IgD-negative memory B cell (primary cell): ENCODE measurements around the gene FXYD6. TPM values are rescaled to one million over a fixed set of nuclear protein-coding genes. Genes with fewer than 3 reads are reported as not detected.

Source experiments
- H3K27ac Mint-ChIP-seq, 3 donors: one replicate each; pipeline ENCODE4 v1.8.0; 2020 to 2022; ENCODE audit warnings: mild to moderate bottlenecking in 3 of 3, mixed read lengths in 3 of 3, moderate library complexity in 1 of 3
- H3K27me3 Mint-ChIP-seq: one replicate; pipeline ENCODE4 v1.8.0; 2021; ENCODE audit warnings: mixed read lengths
- H3K36me3 Mint-ChIP-seq: one replicate; pipeline ENCODE4 v1.8.0; 2020; ENCODE audit warnings: mild to moderate bottlenecking, mixed read lengths
- H3K4me1 Mint-ChIP-seq, 3 donors: one replicate each; pipeline ENCODE4 v1.8.0; 2020 to 2022; ENCODE audit warnings: mixed read lengths in 3 of 3, mild to moderate bottlenecking in 1 of 3
- H3K4me3 Mint-ChIP-seq, 4 donors: one replicate each; pipeline ENCODE4 v1.8.0; 2020 to 2022; ENCODE audit warnings: mild to moderate bottlenecking in 4 of 4, mixed read lengths in 4 of 4, moderate library complexity in 3 of 4
- H3K9me3 Mint-ChIP-seq, 3 donors: one replicate each; pipeline ENCODE4 v1.8.0; 2020 to 2021; ENCODE audit warnings: mixed read lengths in 3 of 3, mild to moderate bottlenecking in 1 of 3
- polyA plus RNA-seq: library from polyadenylated mRNA; unstranded; fragments of 300-500 nt; fragmentation: Illumina TruSeq; gene quantifications from one replicate; pipeline ENCODE4 v1.2.3, GENCODE V29; 2021

FXYD6 gene
- polyA plus RNA-seq, 1 donor from 2014 or later: not detected

DNA sequence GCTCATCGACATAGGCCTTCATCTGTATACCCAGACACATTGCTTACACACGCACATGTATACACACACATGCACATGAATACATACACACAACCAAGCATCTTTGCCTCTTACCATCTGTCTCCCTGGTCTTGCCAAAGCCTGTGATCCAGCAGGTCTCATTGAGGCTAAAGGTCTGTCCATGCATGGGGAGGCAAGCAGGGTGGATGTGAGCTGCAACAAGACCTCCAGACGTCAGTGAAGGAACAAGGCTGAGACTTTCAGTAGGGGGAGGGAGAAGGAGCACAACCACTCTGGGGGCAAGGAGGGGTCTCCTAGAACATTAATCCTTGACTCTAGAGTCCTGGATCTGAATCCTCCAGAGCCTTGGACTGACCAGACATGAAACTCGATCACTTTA lies 29.1 kb upstream of the FXYD6 start:
- H3K27ac Mint-ChIP-seq: no peak overlapping the region
- peaks cover 2% of the 10 kb centered on the region for H3K36me3 Mint-ChIP-seq
- H3K4me3 Mint-ChIP-seq: no peak overlapping the region
- H3K27me3 Mint-ChIP-seq: no peaks in the 10 kb centered on the region
- H3K9me3 Mint-ChIP-seq: no peaks in the 10 kb centered on the region
- peaks cover 0 to 3% (median 2%) of the 10 kb centered on the region in 3 donors for H3K4me1 Mint-ChIP-seq

DNA sequence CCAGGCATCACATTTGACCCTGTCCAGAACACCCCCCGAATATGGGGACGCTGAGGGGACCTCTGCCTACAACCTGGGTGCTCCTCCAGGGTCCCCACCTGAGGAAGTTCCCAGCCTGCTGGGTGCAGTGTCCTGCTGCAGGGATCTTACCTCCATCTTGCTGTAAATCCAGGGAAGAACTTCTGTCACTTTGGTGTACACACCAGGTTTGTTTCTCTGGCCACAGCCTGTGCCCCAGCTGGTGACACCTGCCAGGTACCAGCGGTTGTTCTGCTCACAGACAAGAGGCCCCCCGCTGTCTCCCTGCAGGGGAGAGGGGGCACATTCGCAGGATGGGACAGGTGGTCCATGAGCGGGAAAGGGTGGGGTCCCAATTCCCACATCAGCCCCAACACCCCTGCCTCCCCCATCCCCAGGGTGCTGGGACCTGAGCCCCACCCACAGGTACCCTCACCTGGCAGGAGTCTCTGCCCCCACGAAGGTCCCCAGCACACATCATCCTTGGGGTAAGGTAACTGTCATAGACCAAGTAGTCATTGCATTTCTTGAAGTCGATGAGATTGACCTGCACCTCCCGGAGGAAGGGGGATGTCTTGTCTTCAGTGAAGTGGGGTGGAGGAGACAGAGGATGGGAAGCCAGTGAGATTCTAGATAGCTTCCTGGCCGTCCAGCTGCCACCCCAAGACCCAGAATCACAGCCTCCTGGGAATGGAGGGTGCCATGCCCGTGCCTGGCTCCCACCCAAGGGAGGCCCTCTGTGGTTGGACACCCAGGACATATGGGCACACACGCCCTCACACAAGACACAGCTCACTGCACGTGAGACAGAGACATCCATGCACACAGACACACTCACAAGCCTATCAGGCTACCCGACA lies 27.3 kb upstream of the FXYD6 start:
- H3K27ac Mint-ChIP-seq: no peak overlapping the region
- no peaks in the 10 kb centered on the region for H3K9me3 Mint-ChIP-seq
- H3K4me3 Mint-ChIP-seq: no peak overlapping the region
- H3K27me3 Mint-ChIP-seq: no peaks in the 10 kb centered on the region
- H3K4me1 Mint-ChIP-seq: peaks cover 0 to 15% (median 14%) of the 10 kb centered on the region in 3 donors
- peaks cover 2% of the 10 kb centered on the region for H3K36me3 Mint-ChIP-seq

DNA sequence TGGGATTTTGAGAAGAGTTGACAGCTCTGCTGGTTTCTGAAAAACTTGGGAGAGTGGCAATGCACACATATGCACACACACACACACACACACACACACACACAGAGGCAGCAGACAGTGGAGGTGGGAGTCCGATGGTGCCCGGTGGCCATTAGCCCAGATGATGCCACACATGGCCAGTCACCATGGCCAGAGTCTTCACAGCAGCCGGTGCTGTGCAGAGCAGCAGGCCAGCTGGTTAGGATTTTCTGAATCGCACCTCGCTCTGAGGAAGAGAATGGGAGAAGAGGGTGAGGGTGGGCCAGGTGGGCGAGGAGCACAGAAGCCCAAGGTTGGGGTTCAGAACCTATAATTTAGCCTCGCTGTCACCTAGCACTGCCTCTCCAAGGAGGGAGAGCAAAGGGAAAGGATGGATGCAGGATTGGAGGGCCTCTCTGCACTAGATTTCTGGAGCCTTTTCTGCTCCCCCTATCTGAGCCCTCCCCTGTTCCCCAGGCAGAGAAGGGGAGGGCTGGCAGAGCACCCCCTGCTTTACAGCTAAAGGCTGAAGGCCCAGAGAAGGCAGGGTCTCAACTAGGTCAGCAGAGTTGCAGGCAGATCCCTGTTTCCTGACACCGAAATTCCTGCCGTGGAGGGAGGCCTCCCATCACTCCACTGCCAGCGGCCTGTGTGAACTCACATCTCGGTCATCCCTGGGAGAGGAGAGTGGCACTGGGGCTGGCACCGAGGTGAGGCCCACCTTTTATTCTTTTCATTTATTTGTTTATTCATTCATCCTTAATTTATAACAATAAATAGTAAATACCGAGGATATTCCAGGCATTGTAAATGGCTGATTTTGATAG lies 25.8 kb upstream of the FXYD6 start:
- H3K36me3 Mint-ChIP-seq: peaks cover 2% of the 10 kb centered on the region
- no peaks in the 10 kb centered on the region for H3K9me3 Mint-ChIP-seq
- no peaks in the 10 kb centered on the region for H3K27me3 Mint-ChIP-seq
- H3K4me3 Mint-ChIP-seq: no peak overlapping the region
- peaks cover 0 to 15% (median 14%) of the 10 kb centered on the region in 3 donors for H3K4me1 Mint-ChIP-seq
- no peak overlapping the region for H3K27ac Mint-ChIP-seq

DNA sequence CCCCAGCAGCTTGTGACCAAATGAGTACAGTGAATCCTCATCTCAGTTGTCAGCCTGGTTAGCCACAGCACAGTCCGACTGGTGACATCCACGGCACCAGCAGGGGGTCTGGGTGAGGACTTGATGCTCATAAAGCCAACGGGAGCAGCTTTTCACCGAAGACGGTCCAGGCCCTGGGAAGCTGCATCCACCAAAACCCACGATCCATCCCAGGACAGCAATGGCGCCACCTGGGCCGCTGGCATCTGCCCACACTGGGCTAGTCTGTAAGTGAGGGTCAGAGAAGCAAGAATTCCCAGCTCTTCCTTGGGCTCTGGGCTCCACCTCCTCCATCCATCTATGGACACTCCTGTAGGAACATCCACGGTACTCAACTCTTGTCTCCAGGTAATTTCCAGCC lies 25.1 kb upstream of the FXYD6 start:
- no peaks in the 10 kb centered on the region for H3K9me3 Mint-ChIP-seq
- peaks cover 0 to 15% (median 14%) of the 10 kb centered on the region in 3 donors for H3K4me1 Mint-ChIP-seq
- H3K27me3 Mint-ChIP-seq: no peaks in the 10 kb centered on the region
- H3K27ac Mint-ChIP-seq: no peak overlapping the region
- no peak overlapping the region for H3K4me3 Mint-ChIP-seq
- H3K36me3 Mint-ChIP-seq: peaks cover 2% of the 10 kb centered on the region

DNA sequence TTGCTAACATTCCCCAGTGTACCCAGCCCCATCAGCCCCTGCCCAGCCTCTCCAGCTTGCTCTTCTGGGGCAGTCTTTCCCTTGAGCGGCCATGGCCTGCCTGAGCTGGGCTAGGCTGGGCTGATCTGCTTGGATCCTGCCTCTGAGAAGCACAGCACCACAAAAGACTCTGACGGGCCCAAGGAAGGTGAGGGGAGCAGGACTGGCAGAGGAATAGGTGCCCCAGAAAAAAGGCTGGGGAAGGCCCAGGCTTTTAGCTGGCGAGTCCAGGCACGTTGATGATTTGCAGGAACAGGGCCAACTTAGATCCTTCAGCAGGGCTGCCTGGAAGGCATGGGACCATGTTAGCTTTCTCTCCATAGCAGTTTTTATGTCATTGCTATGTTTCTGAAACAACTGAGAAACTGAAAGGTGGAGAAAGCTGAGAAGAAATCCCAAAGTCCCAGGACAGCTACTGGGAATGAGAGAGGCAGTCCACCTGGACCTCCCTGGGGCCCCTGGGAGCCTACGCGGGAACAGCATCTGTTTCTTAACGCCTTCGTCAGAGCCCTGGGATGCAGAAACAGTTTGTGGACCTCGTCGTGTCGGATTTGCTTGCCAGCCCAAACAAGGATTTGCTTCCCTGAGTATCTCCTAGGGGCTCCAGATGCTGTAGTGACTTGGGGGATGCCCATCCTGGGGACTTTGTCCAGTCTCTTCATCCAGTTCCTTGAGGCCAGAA lies 24.4 kb upstream of the FXYD6 start:
- Mint-ChIP-seq H3K27ac (peak overlapping the region; percentile 11 to 39 (median 32)), H3K9me3 (no peaks in the 10 kb centered on the region)

DNA sequence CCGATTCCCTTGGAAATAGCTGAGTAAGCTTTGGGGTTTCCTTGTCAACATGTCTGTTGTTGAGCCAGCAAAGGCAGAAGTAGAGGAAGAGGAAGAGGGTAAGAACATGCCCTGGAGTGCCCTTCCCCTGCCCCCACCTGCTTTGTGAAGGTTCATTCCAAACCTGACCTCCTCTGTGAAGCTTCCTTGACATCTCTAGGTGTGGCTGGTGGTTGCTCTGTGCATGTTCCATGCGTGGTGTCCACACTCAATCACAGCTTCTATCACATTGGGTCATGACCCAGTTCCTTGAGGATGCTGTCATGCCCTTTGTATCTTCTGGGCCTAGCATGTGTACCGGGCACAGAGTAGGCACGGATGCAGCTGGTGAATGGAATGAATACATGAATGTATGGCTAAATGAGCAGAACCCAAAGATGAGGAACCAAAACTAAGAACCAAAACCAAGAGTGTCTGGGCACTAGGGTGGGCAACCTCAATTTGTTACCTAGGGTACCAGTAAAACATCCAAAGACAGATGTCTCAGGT lies 23.7 kb upstream of the FXYD6 start:
- Mint-ChIP-seq H3K27me3 (no peaks in the 10 kb centered on the region), H3K9me3 (no peaks in the 10 kb centered on the region), H3K4me1 (peaks cover 0 to 15% (median 14%) of the 10 kb centered on the region in 3 donors), H3K27ac (peak overlapping the region; percentile 11 to 71 (median 32)), H3K36me3 (peaks cover 2% of the 10 kb centered on the region), H3K4me3 (peak overlapping the region in 1 of 4 donors; percentile 77)

More for the DNA sequence above, 24.4 kb upstream of the FXYD6 start:
- no peaks in the 10 kb centered on the region for H3K27me3 Mint-ChIP-seq
- H3K36me3 Mint-ChIP-seq: peaks cover 2% of the 10 kb centered on the region
- H3K4me3 Mint-ChIP-seq: no peak overlapping the region
- peaks cover 0 to 15% (median 14%) of the 10 kb centered on the region in 3 donors for H3K4me1 Mint-ChIP-seq

DNA sequence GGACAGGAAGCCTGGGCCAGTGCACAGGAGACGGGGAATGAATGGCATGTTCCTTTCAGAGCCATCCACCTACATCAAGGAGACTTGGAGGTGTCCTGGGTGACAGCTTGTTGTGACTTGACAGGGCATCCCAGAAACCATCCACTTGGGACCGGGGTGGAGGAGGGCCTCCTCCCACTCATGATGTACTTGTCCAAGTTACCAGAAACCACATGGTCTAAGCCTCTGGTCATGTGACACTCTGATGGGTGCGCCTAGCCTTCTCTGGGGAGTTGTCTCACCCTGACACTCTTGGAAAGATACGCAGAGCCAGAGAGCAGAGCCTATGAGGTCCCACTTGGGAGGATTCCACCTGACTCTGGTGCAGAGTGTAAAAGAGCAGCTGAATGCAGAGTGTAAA lies 21.6 kb upstream of the FXYD6 start:
- Mint-ChIP-seq H3K27ac (no peak overlapping the region), H3K4me3 (no peak overlapping the region), H3K4me1 (peaks cover 0 to 15% (median 14%) of the 10 kb centered on the region in 3 donors), H3K9me3 (peaks cover 0 to 1% (median 0%) of the 10 kb centered on the region in 3 donors), H3K27me3 (peaks cover 5% of the 10 kb centered on the region), H3K36me3 (peaks cover 4% of the 10 kb centered on the region)

DNA sequence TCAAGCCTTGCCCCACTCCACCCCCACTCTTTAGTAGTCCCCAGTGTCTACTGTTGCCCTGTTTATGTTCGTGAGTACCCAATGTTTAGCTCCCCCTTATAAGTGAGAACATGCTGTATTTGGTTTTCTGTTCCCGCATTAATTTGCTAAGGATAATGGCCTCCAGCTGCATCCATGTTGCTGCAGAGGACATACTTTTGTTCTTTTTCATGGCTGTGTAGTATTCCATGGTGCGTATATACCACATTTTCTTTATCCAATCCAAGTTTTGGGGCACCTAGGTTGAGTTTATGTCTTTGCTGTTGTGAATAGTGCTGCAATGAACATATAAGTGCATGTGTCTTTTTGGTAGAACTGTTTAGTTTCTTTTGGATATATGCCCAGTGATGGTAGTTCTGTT lies 16.2 kb upstream of the FXYD6 start:
- peaks cover 7 to 10% (median 9%) of the 10 kb centered on the region in 3 donors for H3K9me3 Mint-ChIP-seq
- no peak overlapping the region for H3K4me3 Mint-ChIP-seq
- peaks cover 3% of the 10 kb centered on the region for H3K36me3 Mint-ChIP-seq
- peaks cover 13% of the 10 kb centered on the region for H3K27me3 Mint-ChIP-seq
- no peak overlapping the region for H3K27ac Mint-ChIP-seq
- H3K4me1 Mint-ChIP-seq: peaks cover 0 to 5% (median 0%) of the 10 kb centered on the region in 3 donors

DNA sequence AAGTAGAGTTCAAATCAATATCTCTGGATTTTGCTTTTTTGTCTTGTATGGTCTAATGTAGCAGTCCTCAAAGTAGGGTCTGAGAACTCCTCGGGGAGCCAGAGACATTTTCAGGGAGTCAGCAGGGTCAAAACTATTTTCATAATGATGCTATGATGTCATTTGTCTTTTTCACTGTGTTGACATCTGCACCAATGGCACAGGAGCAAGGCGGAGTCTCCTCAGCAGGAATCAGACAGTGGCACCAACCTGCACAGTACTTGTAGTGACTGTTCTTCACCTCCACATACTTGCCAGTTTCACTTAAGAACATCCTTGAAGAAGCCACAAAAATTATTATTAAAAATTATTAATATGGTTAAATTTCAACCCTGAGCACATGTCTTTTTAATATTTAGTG lies 14.9 kb upstream of the FXYD6 start:
- Mint-ChIP-seq H3K9me3 (peaks cover 7 to 10% (median 9%) of the 10 kb centered on the region in 3 donors), H3K27ac (no peak overlapping the region), H3K27me3 (peaks cover 13% of the 10 kb centered on the region), H3K36me3 (peaks cover 3% of the 10 kb centered on the region), H3K4me1 (peaks cover 0 to 6% (median 0%) of the 10 kb centered on the region in 3 donors), H3K4me3 (no peak overlapping the region)

DNA sequence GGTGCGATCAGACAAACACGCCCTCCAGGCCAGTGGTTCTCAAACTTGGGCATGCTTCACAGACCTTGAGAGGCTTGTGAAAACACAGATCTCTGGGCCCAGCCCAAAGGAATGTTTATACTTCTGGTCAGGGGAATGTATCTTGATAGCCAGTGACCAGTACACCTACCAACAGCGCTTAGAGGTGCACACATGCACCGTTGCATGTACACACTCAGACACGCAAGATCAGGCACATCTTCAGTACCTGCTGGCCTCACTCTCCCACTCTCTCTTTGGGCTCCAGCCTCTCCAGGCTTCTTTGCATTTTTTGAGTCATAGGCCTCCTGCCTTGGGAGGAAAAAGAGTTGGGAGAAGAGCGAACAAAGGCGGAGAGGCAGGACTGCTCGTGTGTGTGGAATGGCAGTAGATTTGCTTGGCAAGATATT lies 11.7 kb upstream of the FXYD6 start:
- Mint-ChIP-seq H3K27me3 (peaks cover 8% of the 10 kb centered on the region), H3K9me3 (peaks cover 6 to 10% (median 9%) of the 10 kb centered on the region in 3 donors), H3K27ac (peak overlapping the region in 1 of 3 donors; percentile 56), H3K4me3 (no peak overlapping the region), H3K36me3 (peaks cover 2% of the 10 kb centered on the region), H3K4me1 (peaks cover 0 to 6% (median 0%) of the 10 kb centered on the region in 3 donors)

DNA sequence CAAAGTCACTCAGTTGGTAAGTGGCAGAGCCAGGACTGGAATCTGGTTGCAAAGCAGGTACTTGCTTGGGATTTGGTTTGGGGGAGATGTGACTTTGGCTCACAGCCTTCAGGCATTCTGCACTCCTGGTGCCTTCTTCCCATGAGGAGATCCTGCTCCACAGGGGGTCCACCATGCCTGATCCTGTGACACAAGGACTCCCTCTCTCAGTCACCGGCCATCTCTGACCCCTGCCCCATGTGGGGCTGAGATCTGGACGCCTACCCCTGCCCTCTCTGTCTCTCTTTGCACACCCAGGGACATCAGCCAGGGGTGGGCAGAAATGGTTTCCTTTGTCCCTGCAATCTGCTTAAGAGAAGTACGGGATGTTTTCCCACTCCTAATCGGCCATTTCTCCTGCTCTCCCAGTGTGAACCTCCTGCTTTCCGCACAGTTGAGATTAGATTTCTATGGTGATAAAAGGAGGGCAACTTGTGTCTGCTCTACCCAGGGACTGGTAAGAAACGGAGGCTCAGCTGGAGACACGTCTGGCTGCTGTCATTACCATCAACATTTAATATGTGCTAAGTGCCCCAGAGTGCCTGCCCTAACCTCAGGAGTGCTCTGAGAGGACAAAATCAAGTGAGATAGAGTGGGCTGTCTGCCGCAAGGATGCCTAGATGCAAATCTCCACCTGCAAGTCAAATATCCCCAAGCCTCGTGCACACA lies 11.1 kb upstream of the FXYD6 start:
- Mint-ChIP-seq H3K36me3 (peaks cover 2% of the 10 kb centered on the region), H3K4me1 (peaks cover 0 to 6% (median 0%) of the 10 kb centered on the region in 3 donors), H3K9me3 (peaks cover 4 to 10% (median 9%) of the 10 kb centered on the region in 3 donors), H3K27ac (peak overlapping the region in 1 of 3 donors; percentile 56), H3K4me3 (no peak overlapping the region), H3K27me3 (peaks cover 7% of the 10 kb centered on the region)

DNA sequence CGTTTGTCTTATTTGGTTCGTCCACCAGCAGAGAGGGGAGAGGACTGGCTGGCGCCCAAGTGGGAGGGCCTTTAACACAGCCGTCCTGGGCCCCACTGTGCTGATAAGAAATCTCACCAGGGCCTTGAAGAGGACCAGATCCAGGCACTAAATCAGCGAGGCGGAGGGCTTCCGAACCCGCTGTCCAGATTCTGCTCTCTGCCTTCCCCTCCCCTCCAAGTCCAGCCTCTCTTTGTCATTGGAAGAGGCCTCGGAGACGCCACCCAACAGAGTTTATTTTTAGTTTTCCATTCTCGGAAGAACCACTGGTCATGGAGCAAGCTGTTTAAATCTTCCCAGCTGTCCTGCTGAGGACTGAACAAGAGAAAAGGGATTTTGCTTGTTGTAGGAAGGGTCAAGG lies 9.3 kb upstream of the FXYD6 start:
- H3K4me3 Mint-ChIP-seq: no peak overlapping the region
- peaks cover 0 to 6% (median 5%) of the 10 kb centered on the region in 3 donors for H3K9me3 Mint-ChIP-seq
- H3K4me1 Mint-ChIP-seq: peaks cover 0 to 6% (median 2%) of the 10 kb centered on the region in 3 donors
- H3K27me3 Mint-ChIP-seq: peaks cover 7% of the 10 kb centered on the region
- H3K27ac Mint-ChIP-seq: no peak overlapping the region
- peaks cover 2% of the 10 kb centered on the region for H3K36me3 Mint-ChIP-seq

DNA sequence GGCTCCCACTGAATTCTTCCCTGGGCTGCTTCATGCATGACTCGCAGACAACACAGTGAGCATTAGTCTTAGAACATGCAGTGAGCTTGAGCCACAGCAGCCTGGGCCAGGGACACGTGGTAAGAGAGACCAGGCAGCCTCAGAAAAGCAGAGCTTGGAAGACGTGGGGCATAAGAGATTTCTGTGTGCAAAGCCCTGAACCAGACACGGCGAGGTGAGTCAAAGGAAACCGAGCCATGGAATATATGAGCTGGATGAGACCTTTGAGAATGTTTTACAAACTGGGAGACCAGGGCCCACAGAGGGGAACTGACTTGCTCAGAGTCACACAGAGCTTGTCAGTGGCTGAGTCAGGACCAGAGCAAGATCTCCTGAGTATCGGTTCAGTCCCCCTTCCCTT lies 8.5 kb upstream of the FXYD6 start:
- H3K27me3 Mint-ChIP-seq: peaks cover 11% of the 10 kb centered on the region
- H3K4me1 Mint-ChIP-seq: peaks cover 0 to 6% (median 4%) of the 10 kb centered on the region in 3 donors
- no peak overlapping the region for H3K27ac Mint-ChIP-seq
- no peak overlapping the region for H3K4me3 Mint-ChIP-seq
- peaks cover 2% of the 10 kb centered on the region for H3K36me3 Mint-ChIP-seq
- H3K9me3 Mint-ChIP-seq: peaks cover 0 to 3% (median 2%) of the 10 kb centered on the region in 3 donors

DNA sequence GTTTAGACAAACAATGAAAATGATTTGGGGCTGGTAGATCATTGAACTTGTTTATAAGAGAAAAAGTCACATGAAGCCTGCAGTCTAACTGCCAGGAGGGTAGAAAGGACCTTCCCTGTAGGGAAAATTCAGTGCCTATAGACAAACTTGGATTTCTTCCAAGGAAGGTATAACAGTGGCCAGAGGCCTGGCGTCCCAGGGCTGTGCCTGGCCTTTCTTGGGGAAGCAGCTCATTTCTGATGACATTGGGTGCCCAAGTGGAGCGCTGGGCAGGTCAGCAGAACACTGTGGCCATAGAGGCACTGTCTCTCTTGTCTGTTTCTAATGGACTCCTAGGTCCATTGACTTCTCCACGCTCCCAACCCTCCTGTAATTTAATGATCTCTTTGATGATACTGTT lies 6.6 kb upstream of the FXYD6 start:
- Mint-ChIP-seq H3K27me3 (peaks cover 21% of the 10 kb centered on the region), H3K36me3 (peaks cover 2% of the 10 kb centered on the region), H3K9me3 (no peaks in the 10 kb centered on the region), H3K4me3 (no peak overlapping the region), H3K27ac (no peak overlapping the region), H3K4me1 (peaks cover 0 to 5% (median 4%) of the 10 kb centered on the region in 3 donors)
